BJ (cell line): ENCODE data around the gene PIK3R1. TPM values are rescaled to one million over a fixed set of nuclear protein-coding genes. Genes with fewer than 3 reads are reported as not detected.

Source experiments
- CTCF ChIA-PET: fragments of 350-600 bp; formaldehyde crosslinking; extraction: SDS; loops from one replicate; lab custom pipeline; 2021; ENCODE audit warnings: antibody characterized with exemption, inconsistent platforms; lab: Yijun Ruan, JAX
- POLR2A ChIA-PET: fragments of 300-600 bp; sonication (Branson Sonifier 250); formaldehyde crosslinking; extraction: SDS; loops from one replicate; lab custom pipeline; 2021; ENCODE audit warnings: antibody characterized with exemption; lab: Charles Lee
- DNase-seq: peaks from one replicate; pipeline ENCODE4 v3.0.0-alpha.2; 2011; ENCODE audit warnings: low read depth
- H3K27me3 ChIP-seq: 2 replicates; pipeline ENCODE4 v1.6.0; 2011; ENCODE audit warnings: low read length; ENCODE audit not compliant: control insufficient read depth, insufficient read depth
- H3K36me3 ChIP-seq: 2 replicates; pipeline ENCODE4 v1.5.1; 2011; ENCODE audit warnings: low read length; ENCODE audit not compliant: control insufficient read depth, insufficient read depth
- H3K4me3 ChIP-seq: 2 replicates; pipeline ENCODE4 v1.5.1; 2011; ENCODE audit warnings: low read depth, mild to moderate bottlenecking, control low read depth, low read length
- polyA plus RNA-seq: library from polyadenylated mRNA; depleted of rRNA; stranded (reverse); fragments of >200 nt; gene quantifications from 2 replicates; pipeline ENCODE4 v1.2.3, GENCODE V29; 2011
- TF ChIP-seq, protein P1 (sequence below): IDR thresholded peaks from 2 replicates; pipeline ENCODE4 v1.5.1; 2011; ENCODE audit warnings: low read depth, mild to moderate bottlenecking, control low read depth, inconsistent platforms, low read length, moderate library complexity; ENCODE audit not compliant: insufficient read depth

The PIK3R1 gene
- polyA plus RNA-seq, 1 experiment: 11.8 TPM

DNA sequence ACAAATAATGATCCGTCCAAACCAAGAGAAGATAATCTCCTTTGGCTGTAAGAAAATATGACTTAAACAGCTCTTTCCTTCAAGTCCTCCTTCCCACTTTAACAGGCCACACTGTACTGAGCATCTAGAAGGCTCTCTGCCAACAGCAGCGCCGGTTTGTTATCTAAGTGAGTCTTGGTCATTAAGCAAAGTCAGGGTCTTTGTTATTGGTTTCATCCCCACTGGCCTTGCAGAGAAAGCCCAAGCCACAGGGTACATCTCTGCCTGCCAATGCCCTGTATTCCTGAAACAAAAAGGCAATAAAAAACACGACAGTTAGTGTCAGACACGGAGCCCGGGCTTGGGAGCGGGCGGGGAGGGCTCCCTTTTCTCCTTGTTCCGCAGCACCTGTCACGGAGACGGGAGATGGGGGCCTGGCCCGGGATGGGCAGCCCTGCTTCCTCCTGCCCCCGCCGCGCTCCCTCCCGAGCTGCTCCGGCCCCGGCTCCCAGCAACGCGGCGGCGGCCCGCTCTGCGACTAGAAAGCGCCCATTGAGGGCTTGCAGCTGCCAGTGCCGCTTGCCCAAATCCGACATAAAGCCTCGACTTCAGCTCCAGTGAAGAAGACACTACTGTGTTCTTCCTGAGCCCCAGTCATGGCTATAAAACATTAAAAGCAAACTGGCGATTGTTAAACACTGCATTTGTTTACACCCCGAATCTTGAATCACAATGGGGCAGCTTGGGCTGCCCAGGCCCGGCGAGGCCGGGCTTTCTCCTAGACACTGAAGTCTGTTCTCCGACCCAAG is 28.1 kb upstream of the PIK3R1 start:
- Histone ChIP-seq H3K36me3 (no peaks in the 10 kb centered on the region), H3K4me3 (no peak overlapping the region), H3K27me3 (no peaks in the 10 kb centered on the region)
- DNase-seq: no peak
- TF ChIP-seq, protein P1, sequence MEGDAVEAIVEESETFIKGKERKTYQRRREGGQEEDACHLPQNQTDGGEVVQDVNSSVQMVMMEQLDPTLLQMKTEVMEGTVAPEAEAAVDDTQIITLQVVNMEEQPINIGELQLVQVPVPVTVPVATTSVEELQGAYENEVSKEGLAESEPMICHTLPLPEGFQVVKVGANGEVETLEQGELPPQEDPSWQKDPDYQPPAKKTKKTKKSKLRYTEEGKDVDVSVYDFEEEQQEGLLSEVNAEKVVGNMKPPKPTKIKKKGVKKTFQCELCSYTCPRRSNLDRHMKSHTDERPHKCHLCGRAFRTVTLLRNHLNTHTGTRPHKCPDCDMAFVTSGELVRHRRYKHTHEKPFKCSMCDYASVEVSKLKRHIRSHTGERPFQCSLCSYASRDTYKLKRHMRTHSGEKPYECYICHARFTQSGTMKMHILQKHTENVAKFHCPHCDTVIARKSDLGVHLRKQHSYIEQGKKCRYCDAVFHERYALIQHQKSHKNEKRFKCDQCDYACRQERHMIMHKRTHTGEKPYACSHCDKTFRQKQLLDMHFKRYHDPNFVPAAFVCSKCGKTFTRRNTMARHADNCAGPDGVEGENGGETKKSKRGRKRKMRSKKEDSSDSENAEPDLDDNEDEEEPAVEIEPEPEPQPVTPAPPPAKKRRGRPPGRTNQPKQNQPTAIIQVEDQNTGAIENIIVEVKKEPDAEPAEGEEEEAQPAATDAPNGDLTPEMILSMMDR: no peak
- CTCF ChIA-PET: no interaction called here
- POLR2A ChIA-PET: no interaction called here

DNA sequence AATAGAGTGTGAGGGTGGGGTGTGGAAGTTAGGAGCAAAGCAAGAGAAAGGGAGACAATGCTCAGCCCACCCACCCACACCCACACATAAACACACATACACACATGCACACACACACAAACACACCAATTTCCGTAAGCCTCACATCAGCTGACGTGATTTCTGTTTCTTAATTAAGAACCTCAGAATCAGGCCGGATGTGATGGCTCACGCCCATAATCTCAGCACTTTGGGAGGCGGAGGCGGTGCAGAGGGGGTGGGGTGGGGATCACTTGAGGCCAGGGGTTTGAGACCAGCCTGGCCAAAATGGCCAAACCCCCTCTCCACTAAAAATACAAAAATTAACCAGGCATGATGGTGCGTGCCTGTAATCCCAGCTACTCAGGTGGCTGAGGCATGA is 26.4 kb upstream of the PIK3R1 start:
- POLR2A ChIA-PET: interaction anchor here (0.7 kb wide), 1 partner anchor 537 kb away, joined by 14 read pairs; no protein-coding TSS in a partner anchor
- no peak overlapping the region for H3K4me3 ChIP-seq
- no peaks in the 10 kb centered on the region for H3K27me3 ChIP-seq
- TF ChIP-seq, protein P1: no peak
- CTCF ChIA-PET: interaction anchor here (1.0 kb wide), 1 partner anchor 76 kb away, joined by 3 read pairs; no protein-coding TSS in a partner anchor
- H3K36me3 ChIP-seq: no peaks in the 10 kb centered on the region
- DNase-seq: no peak

DNA sequence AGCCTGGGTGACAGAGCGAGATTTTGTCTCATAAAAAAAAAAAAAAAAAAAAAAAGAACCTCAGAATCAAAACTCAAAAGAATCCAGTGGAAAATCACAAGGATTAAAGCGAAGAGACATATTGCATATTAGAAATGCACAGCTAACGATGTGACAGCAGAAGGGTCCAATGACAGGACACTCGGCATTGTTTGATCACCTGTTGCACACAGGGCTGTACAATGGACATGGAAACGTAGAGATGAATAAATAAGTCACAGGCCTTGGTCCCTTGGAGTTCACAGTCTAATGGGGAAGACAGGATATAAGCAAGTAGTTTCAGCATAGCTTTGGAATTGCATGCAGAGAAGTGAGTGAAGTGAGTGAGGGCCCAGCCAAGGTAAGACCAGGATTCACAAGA is 25.9 kb upstream of the PIK3R1 start:
- H3K27me3 ChIP-seq: no peaks in the 10 kb centered on the region
- H3K36me3 ChIP-seq: no peaks in the 10 kb centered on the region
- CTCF ChIA-PET: interaction anchor here (1.0 kb wide), 1 partner anchor 77 kb away, joined by 3 read pairs; no protein-coding TSS in a partner anchor
- POLR2A ChIA-PET: interaction anchor here (0.7 kb wide), 1 partner anchor 538 kb away, joined by 14 read pairs; no protein-coding TSS in a partner anchor
- no peak for DNase-seq
- no peak overlapping the region for H3K4me3 ChIP-seq
- TF ChIP-seq, protein P1: no peak

DNA sequence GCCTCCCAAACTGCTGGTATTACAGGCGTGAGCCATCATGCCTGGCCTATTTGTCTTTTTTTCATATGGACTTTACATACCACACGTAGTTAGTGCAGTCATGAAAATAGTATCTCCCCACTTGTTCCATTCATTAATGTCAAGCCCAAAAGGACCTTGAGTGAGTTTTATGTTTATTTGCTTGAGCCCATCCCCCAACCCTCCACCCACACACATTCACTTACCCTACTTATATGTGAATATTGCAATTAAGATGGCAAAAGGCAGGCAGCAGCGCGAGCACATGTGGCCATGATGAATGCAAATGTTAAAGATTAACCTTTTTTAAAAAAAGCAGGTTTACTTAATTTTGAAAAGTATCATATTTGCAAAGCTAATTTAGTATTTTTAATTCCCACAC is 24.9 kb upstream of the PIK3R1 start:
- no peak for DNase-seq
- H3K27me3 ChIP-seq: no peaks in the 10 kb centered on the region
- CTCF ChIA-PET: no interaction called here
- POLR2A ChIA-PET: no interaction called here
- no peaks in the 10 kb centered on the region for H3K36me3 ChIP-seq
- no peak overlapping the region for H3K4me3 ChIP-seq
- TF ChIP-seq, protein P1: no peak

DNA sequence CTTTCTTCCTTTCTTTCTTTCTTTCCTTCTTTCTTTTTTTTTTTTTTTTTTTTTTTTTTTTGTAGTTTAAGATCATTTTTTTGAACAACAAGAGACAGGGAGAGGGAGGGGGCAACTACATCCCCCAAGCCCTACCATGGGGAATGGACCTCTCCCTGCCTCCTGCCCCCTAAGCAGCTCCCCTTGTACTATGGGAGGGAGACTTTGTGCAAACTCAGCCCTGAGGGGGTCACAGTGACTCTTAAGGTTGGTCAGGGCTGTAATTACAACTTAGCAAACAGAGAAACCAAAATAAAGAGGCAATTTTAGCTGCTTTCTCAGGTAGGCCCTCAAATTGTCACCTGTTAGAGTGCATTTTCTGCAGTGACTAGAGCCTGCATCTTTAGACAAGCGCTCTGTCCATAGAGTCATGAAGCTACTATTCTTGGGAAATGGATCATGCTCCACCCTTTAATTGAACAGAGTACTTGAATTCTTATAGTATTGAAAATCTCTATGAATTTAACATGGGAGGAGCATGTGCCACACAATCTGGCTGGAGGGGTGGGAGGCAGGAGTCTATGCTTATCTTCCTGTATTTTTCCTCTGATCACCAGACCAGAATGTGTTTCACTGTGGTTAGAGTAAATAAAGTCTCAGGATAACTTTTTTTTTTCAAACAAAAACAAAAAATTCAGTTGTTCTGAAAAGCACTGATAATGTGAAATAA is 24.3 kb upstream of the PIK3R1 start:
- POLR2A ChIA-PET: no interaction called here
- no peaks in the 10 kb centered on the region for H3K27me3 ChIP-seq
- no peak overlapping the region for H3K4me3 ChIP-seq
- H3K36me3 ChIP-seq: no peaks in the 10 kb centered on the region
- CTCF ChIA-PET: no interaction called here
- DNase-seq: no peak
- TF ChIP-seq, protein P1: no peak
